Measurements from ENCODE around the gene GARNL3.

DNA sequence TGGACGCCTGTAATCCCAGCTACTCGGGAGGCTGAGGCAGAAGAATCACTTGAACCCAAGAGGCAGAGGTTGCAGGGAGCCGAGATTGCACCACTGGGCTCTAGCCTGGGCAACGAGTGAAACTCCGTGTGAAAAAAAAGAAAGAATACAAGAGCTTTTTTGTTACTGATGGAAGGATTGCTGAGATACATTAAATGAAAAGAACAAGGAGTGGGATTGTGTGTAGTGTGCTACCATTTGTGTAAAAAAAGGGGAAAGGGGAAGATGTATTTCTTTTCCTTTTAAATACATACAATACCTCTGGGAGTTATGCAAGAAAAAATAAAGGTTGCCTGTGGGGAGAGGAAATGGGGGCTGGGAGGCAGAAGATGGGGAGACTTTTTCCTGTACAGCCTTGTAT lies 14.7 kb upstream of the GARNL3 start:
- TF ChIP-seq ZNF432 (CRISPR knock-in tag; IDR thresholded peaks at IDR 0.05; ENCODE audit: borderline replicate concordance), result no peak
- TF ChIP-seq AHR (CRISPR knock-in tag; IDR thresholded peaks at IDR 0.05), result no peak
- no peak for TF ChIP-seq NR2C2 (CRISPR knock-in tag; IDR thresholded peaks at IDR 0.05; ENCODE audit: borderline replicate concordance)
- no peak for TF ChIP-seq ZNF777 (CRISPR knock-in tag; IDR thresholded peaks at IDR 0.05)
- no peak for TF ChIP-seq POLR2AphosphoS2 (IDR thresholded peaks at IDR 0.05; ENCODE audit: low read depth, low read length)
- no peak for TF ChIP-seq TAF1 (CRISPR knock-in tag; IDR thresholded peaks at IDR 0.05)
- no peak for TF ChIP-seq ZFP82 (CRISPR knock-in tag; IDR thresholded peaks at IDR 0.05; ENCODE audit: borderline replicate concordance)
- no peak for TF ChIP-seq ZSCAN20 (CRISPR knock-in tag; IDR thresholded peaks at IDR 0.05; ENCODE audit: borderline replicate concordance)
- no peak for TF ChIP-seq ZFY (CRISPR knock-in tag; IDR thresholded peaks at IDR 0.05)
- TF ChIP-seq, protein P1, sequence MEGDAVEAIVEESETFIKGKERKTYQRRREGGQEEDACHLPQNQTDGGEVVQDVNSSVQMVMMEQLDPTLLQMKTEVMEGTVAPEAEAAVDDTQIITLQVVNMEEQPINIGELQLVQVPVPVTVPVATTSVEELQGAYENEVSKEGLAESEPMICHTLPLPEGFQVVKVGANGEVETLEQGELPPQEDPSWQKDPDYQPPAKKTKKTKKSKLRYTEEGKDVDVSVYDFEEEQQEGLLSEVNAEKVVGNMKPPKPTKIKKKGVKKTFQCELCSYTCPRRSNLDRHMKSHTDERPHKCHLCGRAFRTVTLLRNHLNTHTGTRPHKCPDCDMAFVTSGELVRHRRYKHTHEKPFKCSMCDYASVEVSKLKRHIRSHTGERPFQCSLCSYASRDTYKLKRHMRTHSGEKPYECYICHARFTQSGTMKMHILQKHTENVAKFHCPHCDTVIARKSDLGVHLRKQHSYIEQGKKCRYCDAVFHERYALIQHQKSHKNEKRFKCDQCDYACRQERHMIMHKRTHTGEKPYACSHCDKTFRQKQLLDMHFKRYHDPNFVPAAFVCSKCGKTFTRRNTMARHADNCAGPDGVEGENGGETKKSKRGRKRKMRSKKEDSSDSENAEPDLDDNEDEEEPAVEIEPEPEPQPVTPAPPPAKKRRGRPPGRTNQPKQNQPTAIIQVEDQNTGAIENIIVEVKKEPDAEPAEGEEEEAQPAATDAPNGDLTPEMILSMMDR (CRISPR knock-in tag; IDR thresholded peaks at IDR 0.05), result no peak
- no peak for TF ChIP-seq NFRKB (IDR thresholded peaks at IDR 0.05)
- no peak for TF ChIP-seq YY1 (IDR thresholded peaks at IDR 0.05; ENCODE audit: insufficient read depth, insufficient replicate concordance, low read depth, low read length)
- TF ChIP-seq BRCA1 (CRISPR knock-in tag; IDR thresholded peaks at IDR 0.05), result no peak
